OCI-LY1 (cell line): ENCODE measurements around the gene HRC.

ENCODE experiments used
- EZH2 ChIP-seq: fragments of 200-600 bp; sonication (generic), shearing (Covaris generic); IDR thresholded peaks from 2 replicates; pipeline ENCODE4 v1.8.0; 2017; ENCODE audit warnings: borderline replicate concordance, mixed run types, mild to moderate bottlenecking, antibody characterized with exemption, low read length, moderate library complexity, mixed read lengths
- TF ChIP-seq, protein P1 (sequence below): fragments of 200-600 bp; sonication (generic), shearing (Covaris generic); IDR thresholded peaks from 2 replicates; pipeline ENCODE4 v1.5.1; 2017; ENCODE audit warnings: mild to moderate bottlenecking, antibody characterized with exemption, low read length, moderate library complexity, mixed read lengths

DNA sequence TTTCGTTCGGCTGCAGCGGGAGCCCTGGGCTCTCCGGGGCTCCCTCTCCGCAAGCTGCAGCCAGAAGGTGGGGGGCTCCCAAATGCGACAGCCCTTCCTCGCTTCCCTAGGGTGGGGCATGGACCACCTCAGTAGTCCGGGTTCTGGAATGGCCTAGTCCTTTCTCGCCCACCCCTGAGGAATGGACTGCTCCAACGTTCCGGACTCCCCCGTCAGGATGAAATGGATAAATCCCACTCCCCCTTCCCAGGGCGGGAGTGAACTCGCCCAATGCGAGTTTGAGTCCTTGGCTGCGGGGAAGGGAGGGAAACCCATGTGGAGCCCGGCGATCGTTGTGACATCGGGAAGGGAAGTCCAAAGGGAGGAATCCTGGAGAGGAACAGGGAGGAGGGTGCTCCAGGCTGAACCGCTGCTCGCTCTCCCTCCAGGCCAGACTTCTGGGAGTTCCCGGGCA lies 5.5 kb downstream of the HRC start:
- TF ChIP-seq, protein P1, sequence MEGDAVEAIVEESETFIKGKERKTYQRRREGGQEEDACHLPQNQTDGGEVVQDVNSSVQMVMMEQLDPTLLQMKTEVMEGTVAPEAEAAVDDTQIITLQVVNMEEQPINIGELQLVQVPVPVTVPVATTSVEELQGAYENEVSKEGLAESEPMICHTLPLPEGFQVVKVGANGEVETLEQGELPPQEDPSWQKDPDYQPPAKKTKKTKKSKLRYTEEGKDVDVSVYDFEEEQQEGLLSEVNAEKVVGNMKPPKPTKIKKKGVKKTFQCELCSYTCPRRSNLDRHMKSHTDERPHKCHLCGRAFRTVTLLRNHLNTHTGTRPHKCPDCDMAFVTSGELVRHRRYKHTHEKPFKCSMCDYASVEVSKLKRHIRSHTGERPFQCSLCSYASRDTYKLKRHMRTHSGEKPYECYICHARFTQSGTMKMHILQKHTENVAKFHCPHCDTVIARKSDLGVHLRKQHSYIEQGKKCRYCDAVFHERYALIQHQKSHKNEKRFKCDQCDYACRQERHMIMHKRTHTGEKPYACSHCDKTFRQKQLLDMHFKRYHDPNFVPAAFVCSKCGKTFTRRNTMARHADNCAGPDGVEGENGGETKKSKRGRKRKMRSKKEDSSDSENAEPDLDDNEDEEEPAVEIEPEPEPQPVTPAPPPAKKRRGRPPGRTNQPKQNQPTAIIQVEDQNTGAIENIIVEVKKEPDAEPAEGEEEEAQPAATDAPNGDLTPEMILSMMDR = no peak
- no peak for TF ChIP-seq EZH2
